Aorta (tissue), 5 donors: ENCODE data around the gene TNFRSF25. TPM values are rescaled to one million over a fixed set of nuclear protein-coding genes. Genes with fewer than 3 reads are reported as not detected.
"Not testable (repeated sequence)": the region's sequence is repeated elsewhere in the genome, so short reads cannot be mapped to it uniquely, and the experiment has no call there.

Experiments used
- ATAC-seq: fragments of 200-7000 bp; cut with Tn5 transposase; one replicate; pipeline ENCODE4 v1.9.1; 2022; ENCODE audit warnings: moderate library complexity; ENCODE audit not compliant: low FRiP score
- DNase-seq, 2 donors: peaks; one replicate each; pipeline ENCODE4 v3.0.0-alpha.2; 2020
- H3K27ac ChIP-seq, 2 donors: one replicate each; pipeline ENCODE4 v1.5.1; 2013; ENCODE audit warnings: low read length in 2 of 2, mild to moderate bottlenecking in 2 of 2, moderate library complexity in 2 of 2, control low read depth in 1 of 2, inconsistent platforms in 1 of 2, low read depth in 1 of 2
- H3K27me3 ChIP-seq, 2 donors: one replicate each; pipeline ENCODE4 v1.6.1; 2013; ENCODE audit warnings: control low read depth in 1 of 2, low read length in 1 of 2, mild to moderate bottlenecking in 1 of 2, moderate library complexity in 1 of 2; ENCODE audit not compliant: insufficient read depth in 2 of 2, control insufficient read depth in 1 of 2
- H3K36me3 ChIP-seq, 2 donors: one replicate each; pipeline ENCODE4 v1.6.1; 2013; ENCODE audit warnings: control low read depth in 1 of 2, low read length in 1 of 2, mild to moderate bottlenecking in 1 of 2; ENCODE audit not compliant: insufficient read depth in 2 of 2, control insufficient read depth in 1 of 2
- H3K4me1 ChIP-seq, 2 donors: one replicate each; pipeline ENCODE4 v1.6.1; 2013; ENCODE audit warnings: low read length in 2 of 2, control low read depth in 1 of 2, mild to moderate bottlenecking in 1 of 2, moderate library complexity in 1 of 2; ENCODE audit not compliant: insufficient read depth in 2 of 2, control insufficient read depth in 1 of 2
- H3K4me3 ChIP-seq, 2 donors: one replicate each; pipeline ENCODE4 v1.5.1; 2013; ENCODE audit warnings: low read length in 2 of 2, control low read depth in 1 of 2, mild to moderate bottlenecking in 1 of 2
- H3K9me3 ChIP-seq: one replicate; pipeline ENCODE4 v1.6.1; 2013; ENCODE audit warnings: mild to moderate bottlenecking, low read length; ENCODE audit not compliant: control insufficient read depth
- WGBS, 2 donors: extraction: QIAGEN DNeasy Blood & Tissue Kit; methylation state at CpG; one replicate each; pipeline ENCODE4 v1.1.7; 2013; 5-methylcytosine and 5-hydroxymethylcytosine counted together
- intact Hi-C, 2 donors: fragments of 100-400 bp; cut with DNase I; formaldehyde crosslinking; loops; one replicate each; pipeline versions ENCODE4 v1.14.2 to v1.15.0; 2022
- polyA plus RNA-seq, 2 donors: library from polyadenylated mRNA; stranded (reverse); fragments of 200-250 nt; gene quantifications; one replicate each; pipeline ENCODE4 v1.2.3, GENCODE V29; 2013
- total RNA-seq, 2 donors: library from RNA; stranded (reverse); fragmentation: NEBNext Ultra II Directional; extraction: Animal tissue kit (Norgen Biotek cat#: 25700); gene quantifications; one replicate each; pipeline ENCODE4 v1.2.1, GENCODE V29; 2021
- donor health status: healthy with polysubstance abuse.
- donor health status: Bipolar disorder and iron deficiency.
- donor health status: DM: no; HTN: no; CAD: no.
- donor health status: DM: no; HTN: no; CAD: no.
- donor health status: DM: yes; HTN: yes; CAD: no.

TNFRSF25 gene
- total and polyA plus RNA-seq, 4 donors = 6.5 to 34.6 (median 16.3) TPM

DNA sequence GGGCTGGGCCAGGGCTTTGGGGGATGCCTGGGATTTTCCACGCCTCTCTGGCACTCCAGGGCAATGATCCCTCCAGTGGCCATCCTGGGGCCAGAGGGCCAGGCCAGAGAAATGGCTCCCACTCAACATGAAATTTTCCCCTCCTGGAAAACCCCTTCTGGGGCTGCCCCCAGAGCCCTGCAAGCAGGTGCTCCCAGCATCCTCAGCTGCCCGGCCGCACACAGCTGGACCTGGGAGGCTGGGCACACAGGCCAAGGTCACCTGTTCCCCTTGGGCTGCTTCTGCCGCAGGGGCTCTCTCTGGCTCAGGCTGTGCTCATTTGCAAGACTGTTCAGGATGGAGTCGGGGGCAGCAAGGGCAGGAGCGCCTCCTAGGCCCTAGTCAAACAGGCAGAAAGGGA is 37.5 kb downstream of the TNFRSF25 start:
- WGBS, 2 donors = 83 to 89% methylated on average over 3 to 6 of the region's 6 CpGs
- H3K27ac ChIP-seq, H3K27me3 ChIP-seq, H3K4me1 ChIP-seq, H3K4me3 ChIP-seq, H3K9me3 ChIP-seq, H3K36me3 ChIP-seq, ATAC-seq, DNase-seq, intact Hi-C loops: not testable (repeated sequence)

DNA sequence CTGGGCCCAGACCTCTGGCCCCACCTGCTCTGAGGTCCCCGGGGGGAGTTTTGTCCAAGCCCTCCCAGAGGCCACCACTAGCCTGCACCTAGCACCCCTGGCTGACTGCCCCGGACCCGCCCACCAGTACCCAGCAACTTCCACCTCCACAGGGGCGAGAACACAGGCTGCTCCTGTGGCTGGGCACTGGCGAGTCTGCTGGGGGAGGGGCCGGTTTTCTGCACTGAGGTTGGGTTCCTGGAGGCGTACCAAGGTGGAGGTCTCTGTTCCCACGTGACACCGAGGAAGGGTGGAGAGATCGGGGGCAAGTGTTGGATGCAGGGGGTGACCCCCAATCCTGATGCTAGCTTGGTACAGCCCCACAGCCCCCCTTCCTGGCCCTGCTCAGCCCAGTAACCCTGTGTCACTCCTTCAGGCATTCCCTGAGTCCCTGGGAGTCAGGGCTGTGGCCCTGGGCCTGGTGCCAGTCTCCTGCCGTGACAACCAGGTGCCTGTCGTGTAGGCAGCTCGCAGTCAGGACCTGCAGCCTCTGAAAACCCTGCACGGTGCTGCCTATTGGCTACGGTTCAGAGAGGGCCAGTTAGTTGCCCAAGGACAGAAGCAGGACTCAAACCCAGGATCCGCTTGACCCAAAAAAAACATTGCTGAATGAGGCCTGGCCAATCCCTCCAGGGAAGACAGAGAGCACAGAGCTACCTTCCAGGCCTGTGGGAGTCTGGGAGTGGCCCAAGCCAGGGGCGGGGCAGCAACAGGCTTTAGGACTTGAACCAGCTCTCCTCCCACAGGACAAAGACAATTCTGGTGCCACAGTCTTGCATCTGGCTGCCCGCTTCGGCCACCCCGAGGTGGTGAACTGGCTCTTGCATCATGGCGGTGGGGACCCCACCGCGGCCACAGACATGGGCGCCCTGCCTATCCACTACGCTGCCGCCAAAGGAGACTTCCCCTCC is 38.3 kb downstream of the TNFRSF25 start:
- no peaks in the 10 kb centered on the region for H3K36me3 ChIP-seq
- no peaks in the 10 kb centered on the region for H3K4me1 ChIP-seq
- 85% methylated on average over 23 to 26 of the region's 26 CpGs for WGBS, 2 donors
- peaks cover 0 to 2% of the 10 kb centered on the region in 2 donors for H3K27me3 ChIP-seq
- intact Hi-C loops = no loop called here
- no peaks in the 10 kb centered on the region for H3K9me3 ChIP-seq
- DNase-seq (no peak), ATAC-seq (no peak)
- H3K27ac ChIP-seq = no peak overlapping the region
- no peak overlapping the region for H3K4me3 ChIP-seq

DNA sequence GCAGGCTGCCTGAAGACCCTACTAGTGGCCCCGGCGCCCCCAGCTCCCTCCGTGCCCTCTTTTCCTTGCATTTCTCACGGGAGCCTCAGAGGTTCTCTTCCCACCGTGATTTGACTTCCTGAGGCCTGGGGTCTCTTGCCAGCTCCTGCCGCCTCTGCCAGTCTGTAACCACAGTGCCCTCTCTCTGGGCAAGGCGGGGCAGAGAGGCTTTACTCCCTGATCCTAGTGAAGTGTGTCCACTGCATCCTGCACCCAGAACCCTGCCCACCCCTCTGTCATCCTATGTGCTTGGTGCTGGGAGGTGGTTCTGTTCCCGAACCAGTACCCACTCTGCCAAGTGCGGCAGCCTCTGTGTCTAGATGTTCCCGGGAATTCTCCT is 39.0 kb downstream of the TNFRSF25 start:
- peaks cover 0 to 2% of the 10 kb centered on the region in 2 donors for H3K27me3 ChIP-seq
- H3K4me3 ChIP-seq = no peak overlapping the region
- WGBS, 2 donors = 85 to 89% methylated on average over 10 of the region's 10 CpGs
- DNase-seq = no peak
- H3K4me1 ChIP-seq = no peaks in the 10 kb centered on the region
- intact Hi-C loops = no loop called here
- no peaks in the 10 kb centered on the region for H3K9me3 ChIP-seq
- no peak overlapping the region for H3K27ac ChIP-seq
- ATAC-seq = no peak
- H3K36me3 ChIP-seq = no peaks in the 10 kb centered on the region

GRCh38 chr1:6426277-6426971 is 39.5 kb downstream of the TNFRSF25 start:
- ATAC-seq (no peak), DNase-seq (no peak)
- intact Hi-C loops = no loop called here
- Histone ChIP-seq H3K4me3 (no peak overlapping the region), H3K4me1 (no peaks in the 10 kb centered on the region), H3K27ac (no peak overlapping the region), H3K27me3 (peaks cover 0 to 2% of the 10 kb centered on the region in 2 donors), H3K9me3 (no peaks in the 10 kb centered on the region), H3K36me3 (no peaks in the 10 kb centered on the region)
- 86 to 95% methylated on average over 9 of the region's 9 CpGs for WGBS, 2 donors

DNA sequence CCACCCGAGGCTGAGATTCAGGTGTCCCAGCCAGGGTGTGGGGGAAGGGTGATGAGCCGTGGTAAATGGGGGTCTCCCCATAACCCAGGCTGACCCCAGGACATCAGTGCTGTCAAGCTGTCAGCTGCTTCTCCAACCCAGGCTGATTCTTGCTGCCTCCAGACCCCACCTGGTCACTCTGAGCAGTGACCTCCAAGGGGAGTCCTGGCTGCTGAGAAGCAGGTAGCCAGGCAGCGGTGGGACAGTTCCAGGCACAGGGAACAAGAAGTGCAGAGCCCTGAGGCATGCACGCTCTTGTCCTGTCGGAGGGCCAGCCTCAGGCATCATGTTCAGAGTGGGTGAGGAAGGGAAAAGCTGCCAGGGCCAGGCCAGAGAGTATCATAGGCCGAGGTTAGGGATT is 40.3 kb downstream of the TNFRSF25 start:
- ATAC-seq (no peak), DNase-seq (no peak)
- Histone ChIP-seq H3K9me3 (no peaks in the 10 kb centered on the region), H3K36me3 (no peaks in the 10 kb centered on the region), H3K27me3 (peaks cover 0 to 2% of the 10 kb centered on the region in 2 donors), H3K27ac (no peak overlapping the region), H3K4me3 (no peak overlapping the region), H3K4me1 (no peaks in the 10 kb centered on the region)
- WGBS, 2 donors = 81 to 85% methylated on average over 6 of the region's 6 CpGs
- intact Hi-C loops = no loop called here

DNA sequence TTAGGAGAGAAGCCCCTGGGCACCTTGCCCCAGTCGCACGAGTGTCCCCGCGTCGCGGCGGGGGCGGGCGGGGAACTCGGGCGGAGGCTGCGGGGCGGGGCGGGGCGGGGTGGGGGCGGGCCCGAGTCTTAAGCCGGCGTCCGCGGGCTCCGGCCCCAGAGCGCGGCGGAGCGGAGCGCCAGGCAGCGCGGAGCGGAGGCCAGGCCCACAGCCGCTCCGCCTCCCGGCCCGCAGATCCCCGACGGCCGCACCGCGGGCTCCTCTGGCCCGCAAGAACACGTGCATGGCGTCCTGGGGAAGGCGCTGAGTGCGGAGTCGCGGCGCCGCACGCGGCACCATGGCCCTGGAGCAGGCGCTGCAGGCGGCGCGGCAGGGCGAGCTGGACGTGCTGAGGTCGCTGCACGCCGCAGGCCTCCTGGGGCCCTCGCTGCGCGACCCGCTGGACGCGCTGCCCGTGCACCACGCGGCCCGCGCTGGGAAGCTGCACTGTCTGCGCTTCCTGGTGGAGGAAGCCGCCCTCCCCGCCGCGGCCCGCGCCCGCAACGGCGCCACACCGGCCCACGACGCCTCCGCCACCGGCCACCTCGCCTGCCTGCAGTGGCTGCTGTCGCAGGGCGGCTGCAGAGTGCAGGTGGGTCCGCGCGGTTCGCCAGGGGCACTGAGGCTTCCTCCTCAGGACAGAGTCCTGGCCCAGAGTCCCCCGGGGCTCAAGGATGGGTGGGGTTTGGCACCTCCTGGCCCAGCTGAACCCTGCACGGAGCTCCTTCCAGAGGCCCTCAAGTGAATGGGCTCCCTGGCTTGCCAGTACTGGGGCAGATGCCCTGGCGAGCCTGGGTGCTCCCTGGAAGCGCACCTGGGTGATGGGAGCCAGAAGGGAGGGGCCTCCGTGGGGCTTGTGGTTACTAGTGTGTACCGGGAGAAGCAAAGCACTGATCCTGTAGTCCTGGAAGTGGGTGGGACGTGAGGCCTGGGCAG is 41.1 kb downstream of the TNFRSF25 start, which contains the start of gene ESPN:
TSS of gene ESPN (plus strand) at position 158 of the 975 bp plus-strand sequence. CDS start at position 338, 180 bp downstream.
- Histone ChIP-seq H3K27me3 (peaks cover 0 to 2% of the 10 kb centered on the region in 2 donors), H3K36me3 (no peaks in the 10 kb centered on the region), H3K4me1 (no peaks in the 10 kb centered on the region), H3K27ac (no peak within 1 kb of the TSS), H3K9me3 (no peaks in the 10 kb centered on the region), H3K4me3 (no peak within 1 kb of the TSS)
- intact Hi-C loops = no loop called here
- no peak for ATAC-seq
- 7 to 9% methylated on average over 57 to 99 of the region's 99 CpGs for WGBS, 2 donors
- DNase-seq = no peak

DNA sequence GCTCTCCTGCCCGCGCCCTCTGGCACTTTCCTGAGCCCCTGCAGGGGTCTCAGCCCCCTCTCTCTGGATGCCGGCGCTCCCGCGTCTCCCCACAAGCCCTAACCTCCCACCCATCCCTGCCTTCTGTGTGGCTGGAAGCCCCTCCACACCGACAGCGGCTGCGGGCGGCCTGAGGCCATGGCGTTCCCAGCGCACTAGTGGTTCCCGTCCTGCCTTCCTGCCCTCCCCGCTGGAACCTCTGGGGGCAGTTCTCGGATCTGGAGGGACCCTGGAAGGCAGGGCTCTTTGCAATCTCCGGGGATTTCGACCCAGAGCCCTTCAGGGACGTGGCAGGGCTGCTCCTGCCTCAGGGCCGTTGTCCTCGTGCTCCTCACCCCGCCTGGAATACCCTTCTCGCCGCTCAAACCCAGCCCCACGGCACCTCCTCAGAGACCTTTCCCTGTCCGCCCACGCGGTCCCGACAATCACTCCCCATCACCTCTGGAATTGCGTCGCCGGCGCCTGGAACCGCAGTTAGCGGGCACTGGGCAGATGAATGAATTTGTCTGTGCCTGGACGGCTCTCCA is 41.9 kb downstream of the TNFRSF25 start:
- H3K4me3 ChIP-seq = no peak overlapping the region
- H3K9me3 ChIP-seq = no peaks in the 10 kb centered on the region

More for the DNA sequence above, 41.9 kb downstream of the TNFRSF25 start:
- intact Hi-C loops = no loop called here
- H3K27ac ChIP-seq = no peak overlapping the region
- peaks cover 0 to 2% of the 10 kb centered on the region in 2 donors for H3K27me3 ChIP-seq
- ATAC-seq (no peak), DNase-seq (no peak)
- 3 to 4% methylated on average over 35 of the region's 35 CpGs for WGBS, 2 donors
- no peaks in the 10 kb centered on the region for H3K4me1 ChIP-seq
- no peaks in the 10 kb centered on the region for H3K36me3 ChIP-seq
